Activated naive CD4-positive, alpha-beta T cell treated with anti-CD3 and anti-CD28 coated beads, Interleukin-2, amount 50 U/mL, for 72 hours (primary cell): ENCODE data around the gene PGBD5. TPM values are rescaled to one million over a fixed set of nuclear protein-coding genes. Genes with fewer than 3 reads are reported as not detected.
A peak's percentile ranks its signal among the peaks of the same experiment; 100 is the strongest.

ENCODE experiments used
- ATAC-seq, 2 donors: fragments of 150-1000 bp; cut with Tn5 transposase; 2 replicates each; pipeline ENCODE4 v1.10.0; 2021; ENCODE audit warnings: mild to moderate bottlenecking in 2 of 2, moderate library complexity in 2 of 2
- DNase-seq, 2 donors: peaks; one replicate each; pipeline ENCODE4 v3.0.0; 2021 to 2022; ENCODE audit warnings: low spot score in 2 of 2
- H3K27ac Mint-ChIP-seq, 2 donors: one replicate each; pipeline ENCODE4 v1.8.0; 2022; ENCODE audit warnings: mild to moderate bottlenecking in 2 of 2, mixed read lengths in 2 of 2
- H3K36me3 Mint-ChIP-seq, 2 donors: one replicate each; pipeline ENCODE4 v1.8.0; 2022; ENCODE audit warnings: mixed read lengths in 2 of 2
- H3K9me3 Mint-ChIP-seq, 2 donors: one replicate each; pipeline ENCODE4 v1.8.0; 2022; ENCODE audit warnings: mixed read lengths in 2 of 2
- total RNA-seq, 2 donors: library from RNA; stranded (reverse); gene quantifications; one replicate each; pipeline ENCODE4 v1.2.3, GENCODE V29; 2022

Gene PGBD5
- total RNA-seq, 2 donors from 2014 or later, result 0.10 TPM; not detected in 1

GRCh38 chr1:230279583-230279945 lies 146.6 kb downstream of the PGBD5 start:
- Mint-ChIP-seq H3K27ac (peak overlapping the region in 1 of 2 donors; percentile 90), H3K36me3 (peaks cover 0 to 13% of the 10 kb centered on the region in 2 donors)

GRCh38 chr1:230278871-230279582 lies 147.1 kb downstream of the PGBD5 start:
- Mint-ChIP-seq H3K27ac (peak overlapping the region; percentile 58 to 84), H3K9me3 (no peaks in the 10 kb centered on the region), H3K36me3 (peaks cover 0 to 13% of the 10 kb centered on the region in 2 donors)
- no peak for DNase-seq
- no peak for ATAC-seq

More at GRCh38 chr1:230279583-230279945, 146.6 kb downstream of the PGBD5 start:
- DNase-seq (no peak), ATAC-seq (no peak)
- H3K9me3 Mint-ChIP-seq, result no peaks in the 10 kb centered on the region

- DNase-seq, result no peak
- no peak for ATAC-seq
- Mint-ChIP-seq H3K36me3 (peaks cover 0 to 13% of the 10 kb centered on the region in 2 donors), H3K9me3 (no peaks in the 10 kb centered on the region), H3K27ac (peak overlapping the region in 1 of 2 donors; percentile 84)
These were observed 147.8 kb downstream of the PGBD5 start for GRCh38 chr1:230278376-230278775.

GRCh38 chr1:230277201-230278025 lies 148.7 kb downstream of the PGBD5 start:
- H3K27ac Mint-ChIP-seq, result peak overlapping the region in 1 of 2 donors; percentile 87
- DNase-seq, result peak in 1 of 2 donors; percentile 20
- no peaks in the 10 kb centered on the region for H3K9me3 Mint-ChIP-seq
- H3K36me3 Mint-ChIP-seq, result peaks cover 0 to 13% of the 10 kb centered on the region in 2 donors
- no peak for ATAC-seq

GRCh38 chr1:230276401-230276800 lies 149.7 kb downstream of the PGBD5 start:
- DNase-seq (peak in 1 of 2 donors; percentile 21), ATAC-seq (no peak)
- no peaks in the 10 kb centered on the region for H3K9me3 Mint-ChIP-seq
- H3K27ac Mint-ChIP-seq, result peak overlapping the region in 1 of 2 donors; percentile 87
- peaks cover 0 to 14% of the 10 kb centered on the region in 2 donors for H3K36me3 Mint-ChIP-seq

GRCh38 chr1:230274254-230274653 lies 151.9 kb downstream of the PGBD5 start:
- H3K36me3 Mint-ChIP-seq, result peaks cover 0 to 20% of the 10 kb centered on the region in 2 donors
- DNase-seq (peak in 1 of 2 donors; percentile 40), ATAC-seq (peak in 1 of 2 donors; percentile 16)
- H3K27ac Mint-ChIP-seq, result no peak overlapping the region
- H3K9me3 Mint-ChIP-seq, result no peaks in the 10 kb centered on the region

- H3K36me3 Mint-ChIP-seq, result peaks cover 0 to 20% of the 10 kb centered on the region in 2 donors
- DNase-seq (peak in 1 of 2 donors; percentile 42), ATAC-seq (no peak)
- H3K27ac Mint-ChIP-seq, result peak overlapping the region in 1 of 2 donors; percentile 92
- H3K9me3 Mint-ChIP-seq, result no peaks in the 10 kb centered on the region
These were observed 152.9 kb downstream of the PGBD5 start for GRCh38 chr1:230273141-230273710.

- Mint-ChIP-seq H3K36me3 (peaks cover 0 to 22% of the 10 kb centered on the region in 2 donors), H3K27ac (no peak overlapping the region), H3K9me3 (no peaks in the 10 kb centered on the region)
- DNase-seq, result peak in 1 of 2 donors; percentile 31
- no peak for ATAC-seq
These were observed 153.6 kb downstream of the PGBD5 start for GRCh38 chr1:230272557-230272956.

GRCh38 chr1:230271300-230272035 lies 154.7 kb downstream of the PGBD5 start:
- DNase-seq (peak in 1 of 2 donors; percentile 49), ATAC-seq (peak in 1 of 2 donors; percentile 1)
- Mint-ChIP-seq H3K27ac (peak overlapping the region; percentile 78 to 85), H3K36me3 (peaks cover 0 to 22% of the 10 kb centered on the region in 2 donors), H3K9me3 (no peaks in the 10 kb centered on the region)

- Mint-ChIP-seq H3K36me3 (peaks cover under 1 to 21% of the 10 kb centered on the region in 2 donors), H3K27ac (peak overlapping the region; percentile 78 to 85), H3K9me3 (no peaks in the 10 kb centered on the region)
- DNase-seq (peak in 1 of 2 donors; percentile 54), ATAC-seq (peak; percentile 73 to 90)
These were observed 155.4 kb downstream of the PGBD5 start for GRCh38 chr1:230270559-230271281.

GRCh38 chr1:230270185-230270558 lies 156.0 kb downstream of the PGBD5 start:
- peak in 1 of 2 donors; percentile 67 for ATAC-seq
- H3K9me3 Mint-ChIP-seq, result no peaks in the 10 kb centered on the region
- no peak for DNase-seq
- H3K27ac Mint-ChIP-seq, result peak overlapping the region; percentile 65 to 78
- H3K36me3 Mint-ChIP-seq, result peaks cover 6 to 21% of the 10 kb centered on the region in 2 donors

GRCh38 chr1:230268371-230269170 lies 157.6 kb downstream of the PGBD5 start:
- Mint-ChIP-seq H3K36me3 (peaks cover 13 to 33% of the 10 kb centered on the region in 2 donors), H3K27ac (no peak overlapping the region), H3K9me3 (no peaks in the 10 kb centered on the region)
- DNase-seq (peak in 1 of 2 donors; percentile 37), ATAC-seq (peak in 1 of 2 donors; percentile 10)

GRCh38 chr1:230267338-230268065 lies 158.6 kb downstream of the PGBD5 start:
- H3K36me3 Mint-ChIP-seq, result peaks cover 13 to 33% of the 10 kb centered on the region in 2 donors
- H3K9me3 Mint-ChIP-seq, result no peaks in the 10 kb centered on the region
- H3K27ac Mint-ChIP-seq, result peak overlapping the region in 1 of 2 donors; percentile 76
- peak in 1 of 2 donors; percentile 46 for DNase-seq
- no peak for ATAC-seq

GRCh38 chr1:230266456-230266855 lies 159.7 kb downstream of the PGBD5 start:
- ATAC-seq, result no peak
- peak overlapping the region in 1 of 2 donors; percentile 76 for H3K27ac Mint-ChIP-seq

More at GRCh38 chr1:230266456-230266855, 159.7 kb downstream of the PGBD5 start:
- no peak for DNase-seq
- peaks cover 17 to 32% of the 10 kb centered on the region in 2 donors for H3K36me3 Mint-ChIP-seq
- H3K9me3 Mint-ChIP-seq, result no peaks in the 10 kb centered on the region
